HTERT RPE-1 (cell line): ENCODE results near the gene SSH2.
"Not testable (repeated sequence)": the region's sequence is repeated elsewhere in the genome, so short reads cannot be mapped to it uniquely, and the experiment has no call there.

ENCODE experiments used
- in situ Hi-C: fragments of 300-500 bp; cut with MboI; formaldehyde crosslinking; loops from 4 replicates; pipeline ENCODE4 v1.14.3; 2020; ENCODE audit warnings: low sequenced_read_pairs

SSH2 gene

GRCh38 chr17:29880031-29880430 lies 50.0 kb downstream of the SSH2 start:
- in situ Hi-C loops = no loop called here

- in situ Hi-C loops = no loop called here
Measured at GRCh38 chr17:29874931-29875596, 55.0 kb downstream of the SSH2 start.

- in situ Hi-C loops = not testable (repeated sequence)
Measured at GRCh38 chr17:29874358-29874757, 55.7 kb downstream of the SSH2 start.

GRCh38 chr17:29873476-29873875 lies 56.6 kb downstream of the SSH2 start:
- in situ Hi-C loops = no loop called here

- in situ Hi-C loops = no loop called here
Measured at GRCh38 chr17:29870836-29871465, 59.1 kb downstream of the SSH2 start.

GRCh38 chr17:29867643-29868181 lies 62.3 kb downstream of the SSH2 start:
- in situ Hi-C loops = no loop called here

- in situ Hi-C loops = no loop called here
Measured at GRCh38 chr17:29866746-29867404, 63.2 kb downstream of the SSH2 start.

GRCh38 chr17:29864615-29865014 lies 65.4 kb downstream of the SSH2 start:
- in situ Hi-C loops = no loop called here

- in situ Hi-C loops = not testable (repeated sequence)
Measured at GRCh38 chr17:29864123-29864522, 65.9 kb downstream of the SSH2 start.

- in situ Hi-C loops = no loop called here
Measured at GRCh38 chr17:29862951-29863350, 67.1 kb downstream of the SSH2 start.

GRCh38 chr17:29862127-29862526 lies 67.9 kb downstream of the SSH2 start:
- in situ Hi-C loops = no loop called here

GRCh38 chr17:29859445-29859844 lies 70.6 kb downstream of the SSH2 start:
- in situ Hi-C loops = not testable (repeated sequence)

GRCh38 chr17:29857823-29858222 lies 72.2 kb downstream of the SSH2 start:
- in situ Hi-C loops = no loop called here

- in situ Hi-C loops = not testable (repeated sequence)
Measured at GRCh38 chr17:29857105-29857504, 72.9 kb downstream of the SSH2 start.

- in situ Hi-C loops = no loop called here
Measured at GRCh38 chr17:29855686-29856085, 74.3 kb downstream of the SSH2 start.

GRCh38 chr17:29848737-29849136 lies 81.3 kb downstream of the SSH2 start:
- in situ Hi-C loops = no loop called here

GRCh38 chr17:29847527-29848400 lies 82.3 kb downstream of the SSH2 start:
- in situ Hi-C loops = no loop called here

- in situ Hi-C loops = no loop called here
Measured at GRCh38 chr17:29847118-29847517, 82.9 kb downstream of the SSH2 start.

- in situ Hi-C loops = no loop called here
Measured at GRCh38 chr17:29846298-29846697, 83.7 kb downstream of the SSH2 start.

- in situ Hi-C loops = no loop called here
Measured at GRCh38 chr17:29844339-29845048, 85.5 kb downstream of the SSH2 start.
